ENCODE data around the gene TTC33. TPM values are rescaled to one million over a fixed set of nuclear protein-coding genes. Genes with fewer than 3 reads are reported as not detected.

The TTC33 gene
- total and polyA plus RNA-seq, 2 donors = 13.2 to 38.4 TPM

GRCh38 chr5:40511801-40512200 is 244.0 kb downstream of the TTC33 start:
- DNase-seq (ENCODE audit: extremely low spot score) = no peak
- no peaks in the 10 kb centered on the region for H3K4me1 ChIP-seq (ENCODE audit: insufficient read depth)
- no peak overlapping the region for H3K4me3 ChIP-seq (ENCODE audit: low read depth, low read length)
- H3K27ac ChIP-seq (ENCODE audit: low read depth) = no peak overlapping the region
- WGBS = 89% methylated on average over 1 of the region's 1 CpG
- no peaks in the 10 kb centered on the region for H3K36me3 ChIP-seq (ENCODE audit: insufficient read depth)

- WGBS = 40% methylated on average over 2 of the region's 2 CpGs
- Histone ChIP-seq H3K4me1 (ENCODE audit: insufficient read depth) (no peaks in the 10 kb centered on the region), H3K4me3 (ENCODE audit: low read depth, low read length) (no peak overlapping the region), H3K27ac (ENCODE audit: low read depth) (no peak overlapping the region), H3K36me3 (ENCODE audit: insufficient read depth) (no peaks in the 10 kb centered on the region)
- DNase-seq (ENCODE audit: extremely low spot score) = no peak
These were observed 248.7 kb downstream of the TTC33 start for GRCh38 chr5:40507095-40507494.

GRCh38 chr5:40505031-40505430 is 250.7 kb downstream of the TTC33 start:
- Histone ChIP-seq H3K4me3 (ENCODE audit: low read depth, low read length) (no peak overlapping the region), H3K27ac (ENCODE audit: low read depth) (no peak overlapping the region), H3K4me1 (ENCODE audit: insufficient read depth) (no peaks in the 10 kb centered on the region), H3K36me3 (ENCODE audit: insufficient read depth) (no peaks in the 10 kb centered on the region)
- no peak for DNase-seq (ENCODE audit: extremely low spot score)
- WGBS = 71% methylated on average over 4 of the region's 4 CpGs

GRCh38 chr5:40503439-40503838 is 252.3 kb downstream of the TTC33 start:
- WGBS = 56% methylated on average over 2 of the region's 2 CpGs
- no peak for DNase-seq (ENCODE audit: extremely low spot score)
- no peak overlapping the region for H3K27ac ChIP-seq (ENCODE audit: low read depth)
- H3K36me3 ChIP-seq (ENCODE audit: insufficient read depth) = no peaks in the 10 kb centered on the region
- H3K4me1 ChIP-seq (ENCODE audit: insufficient read depth) = no peaks in the 10 kb centered on the region
- H3K4me3 ChIP-seq (ENCODE audit: low read depth, low read length) = no peak overlapping the region

GRCh38 chr5:40502736-40503135 is 253.0 kb downstream of the TTC33 start:
- no peak overlapping the region for H3K4me3 ChIP-seq (ENCODE audit: low read depth, low read length)
- H3K4me1 ChIP-seq (ENCODE audit: insufficient read depth) = no peaks in the 10 kb centered on the region
- no peak overlapping the region for H3K27ac ChIP-seq (ENCODE audit: low read depth)
- DNase-seq (ENCODE audit: extremely low spot score) = no peak
- H3K36me3 ChIP-seq (ENCODE audit: insufficient read depth) = no peaks in the 10 kb centered on the region
- 85% methylated on average over 3 of the region's 3 CpGs for WGBS

GRCh38 chr5:40501711-40502444 is 253.9 kb downstream of the TTC33 start:
- no peak overlapping the region for H3K4me3 ChIP-seq (ENCODE audit: low read depth, low read length)
- DNase-seq (ENCODE audit: extremely low spot score) = no peak
- no peaks in the 10 kb centered on the region for H3K4me1 ChIP-seq (ENCODE audit: insufficient read depth)
- no peak overlapping the region for H3K27ac ChIP-seq (ENCODE audit: low read depth)
- no peaks in the 10 kb centered on the region for H3K36me3 ChIP-seq (ENCODE audit: insufficient read depth)
- 86% methylated on average over 4 of the region's 4 CpGs for WGBS

GRCh38 chr5:40499518-40500273 is 256.1 kb downstream of the TTC33 start:
- Histone ChIP-seq H3K27ac (ENCODE audit: low read depth) (no peak overlapping the region), H3K4me3 (ENCODE audit: low read depth, low read length) (no peak overlapping the region), H3K4me1 (ENCODE audit: insufficient read depth) (no peaks in the 10 kb centered on the region), H3K36me3 (ENCODE audit: insufficient read depth) (no peaks in the 10 kb centered on the region)
- 79% methylated on average over 3 of the region's 3 CpGs for WGBS
- DNase-seq (ENCODE audit: extremely low spot score) = no peak

- Histone ChIP-seq H3K4me1 (ENCODE audit: insufficient read depth) (no peaks in the 10 kb centered on the region), H3K27ac (ENCODE audit: low read depth) (no peak overlapping the region), H3K36me3 (ENCODE audit: insufficient read depth) (no peaks in the 10 kb centered on the region), H3K4me3 (ENCODE audit: low read depth, low read length) (no peak overlapping the region)
- DNase-seq (ENCODE audit: extremely low spot score) = no peak
- 73% methylated on average over 2 of the region's 2 CpGs for WGBS
These were observed 256.8 kb downstream of the TTC33 start for GRCh38 chr5:40499007-40499406.

- Histone ChIP-seq H3K4me3 (ENCODE audit: low read depth, low read length) (no peak overlapping the region), H3K4me1 (ENCODE audit: insufficient read depth) (no peaks in the 10 kb centered on the region), H3K27ac (ENCODE audit: low read depth) (no peak overlapping the region), H3K36me3 (ENCODE audit: insufficient read depth) (no peaks in the 10 kb centered on the region)
- no peak for DNase-seq (ENCODE audit: extremely low spot score)
- WGBS = 68% methylated on average over 1 of the region's 1 CpG
These were observed 258.2 kb downstream of the TTC33 start for GRCh38 chr5:40497573-40497972.

GRCh38 chr5:40495237-40495635 is 260.5 kb downstream of the TTC33 start:
- no peaks in the 10 kb centered on the region for H3K36me3 ChIP-seq (ENCODE audit: insufficient read depth)
- no peaks in the 10 kb centered on the region for H3K4me1 ChIP-seq (ENCODE audit: insufficient read depth)
- no peak for DNase-seq (ENCODE audit: extremely low spot score)
- no peak overlapping the region for H3K27ac ChIP-seq (ENCODE audit: low read depth)
- H3K4me3 ChIP-seq (ENCODE audit: low read depth, low read length) = no peak overlapping the region
- 30% methylated on average over 3 of the region's 3 CpGs for WGBS

GRCh38 chr5:40494631-40495236 is 261.0 kb downstream of the TTC33 start:
- 68% methylated on average over 4 of the region's 4 CpGs for WGBS
- Histone ChIP-seq H3K27ac (ENCODE audit: low read depth) (no peak overlapping the region), H3K36me3 (ENCODE audit: insufficient read depth) (no peaks in the 10 kb centered on the region), H3K4me3 (ENCODE audit: low read depth, low read length) (no peak overlapping the region), H3K4me1 (ENCODE audit: insufficient read depth) (no peaks in the 10 kb centered on the region)
- DNase-seq (ENCODE audit: extremely low spot score) = no peak

GRCh38 chr5:40492056-40492455 is 263.7 kb downstream of the TTC33 start:
- Histone ChIP-seq H3K4me1 (ENCODE audit: insufficient read depth) (no peaks in the 10 kb centered on the region), H3K4me3 (ENCODE audit: low read depth, low read length) (no peak overlapping the region), H3K36me3 (ENCODE audit: insufficient read depth) (no peaks in the 10 kb centered on the region), H3K27ac (ENCODE audit: low read depth) (no peak overlapping the region)
- 95% methylated on average over 1 of the region's 1 CpG for WGBS
- no peak for DNase-seq (ENCODE audit: extremely low spot score)

- H3K4me3 ChIP-seq (ENCODE audit: low read depth, low read length) = no peak overlapping the region
- no peaks in the 10 kb centered on the region for H3K36me3 ChIP-seq (ENCODE audit: insufficient read depth)
- no peak for DNase-seq (ENCODE audit: extremely low spot score)
- WGBS = 44% methylated on average over 1 of the region's 1 CpG
- no peaks in the 10 kb centered on the region for H3K4me1 ChIP-seq (ENCODE audit: insufficient read depth)
- no peak overlapping the region for H3K27ac ChIP-seq (ENCODE audit: low read depth)
These were observed 264.1 kb downstream of the TTC33 start for GRCh38 chr5:40491644-40492043.
